HG03039 (cell line): ENCODE results near the gene NMNAT2.
"Not testable (repeated sequence)": the region's sequence is repeated elsewhere in the genome, so short reads cannot be mapped to it uniquely, and the experiment has no call there.

Source experiments
- ATAC-seq: cut with Tn5 transposase; IDR thresholded peaks from one replicate; pipeline ENCODE4 v1.9.1; 2021; ENCODE audit warnings: mild to moderate bottlenecking, moderate library complexity; ENCODE audit not compliant: unreplicated experiment

The NMNAT2 gene

DNA sequence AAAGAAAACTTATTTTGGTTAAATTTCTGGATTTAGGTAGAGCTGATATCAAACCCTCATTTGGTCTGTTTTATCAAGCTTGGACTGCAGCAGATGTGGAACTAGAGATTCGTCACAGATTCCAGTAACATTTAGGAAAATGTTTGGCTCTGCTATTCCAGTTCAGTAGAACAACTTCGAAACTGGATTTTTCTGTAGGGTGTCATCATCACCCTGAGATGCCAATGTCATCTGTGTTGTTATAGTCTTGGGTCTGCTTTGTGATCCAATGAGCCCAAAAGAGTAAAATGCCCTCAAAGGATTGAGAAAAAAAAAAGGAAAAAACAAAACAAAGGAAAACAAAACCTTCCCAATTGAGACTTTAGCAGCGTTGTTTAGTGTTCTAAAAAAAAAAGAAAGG lies 176.7 kb downstream of the NMNAT2 start:
- no peak for ATAC-seq

DNA sequence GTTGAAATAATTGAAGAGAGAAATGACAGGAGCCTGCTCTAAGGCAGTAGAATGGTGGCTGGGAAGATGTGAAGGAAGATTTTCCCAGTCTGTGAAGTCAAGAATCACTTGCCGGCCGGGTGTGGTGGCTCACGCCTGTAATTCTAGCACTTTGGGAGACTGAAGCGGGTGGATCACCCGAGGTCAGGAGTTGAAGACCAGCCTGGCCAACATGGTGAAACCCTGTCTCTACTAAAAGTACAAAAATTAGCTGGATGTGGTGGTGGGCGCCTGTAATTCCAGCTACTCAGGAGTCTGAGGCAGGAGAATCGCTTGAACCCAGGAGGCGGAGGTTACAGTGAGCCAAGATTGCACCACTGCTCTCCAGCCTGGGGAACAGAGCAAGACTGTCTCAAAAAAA lies 177.3 kb downstream of the NMNAT2 start:
- not testable (repeated sequence) for ATAC-seq

DNA sequence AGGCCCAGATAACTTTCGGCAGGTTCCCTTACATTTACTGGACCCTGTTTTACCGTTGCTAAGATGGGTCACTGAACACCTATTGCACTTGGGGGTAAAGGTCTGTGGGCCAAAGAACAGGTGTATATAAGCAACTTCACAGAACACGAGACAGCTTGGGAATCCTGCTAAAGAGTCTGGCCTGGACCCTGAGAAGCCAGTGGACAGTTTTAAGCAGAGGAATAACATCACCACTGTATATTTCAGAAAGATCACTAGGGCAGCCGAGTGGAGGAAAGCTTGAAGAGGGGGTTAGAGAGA lies 177.7 kb downstream of the NMNAT2 start:
- ATAC-seq = no peak

DNA sequence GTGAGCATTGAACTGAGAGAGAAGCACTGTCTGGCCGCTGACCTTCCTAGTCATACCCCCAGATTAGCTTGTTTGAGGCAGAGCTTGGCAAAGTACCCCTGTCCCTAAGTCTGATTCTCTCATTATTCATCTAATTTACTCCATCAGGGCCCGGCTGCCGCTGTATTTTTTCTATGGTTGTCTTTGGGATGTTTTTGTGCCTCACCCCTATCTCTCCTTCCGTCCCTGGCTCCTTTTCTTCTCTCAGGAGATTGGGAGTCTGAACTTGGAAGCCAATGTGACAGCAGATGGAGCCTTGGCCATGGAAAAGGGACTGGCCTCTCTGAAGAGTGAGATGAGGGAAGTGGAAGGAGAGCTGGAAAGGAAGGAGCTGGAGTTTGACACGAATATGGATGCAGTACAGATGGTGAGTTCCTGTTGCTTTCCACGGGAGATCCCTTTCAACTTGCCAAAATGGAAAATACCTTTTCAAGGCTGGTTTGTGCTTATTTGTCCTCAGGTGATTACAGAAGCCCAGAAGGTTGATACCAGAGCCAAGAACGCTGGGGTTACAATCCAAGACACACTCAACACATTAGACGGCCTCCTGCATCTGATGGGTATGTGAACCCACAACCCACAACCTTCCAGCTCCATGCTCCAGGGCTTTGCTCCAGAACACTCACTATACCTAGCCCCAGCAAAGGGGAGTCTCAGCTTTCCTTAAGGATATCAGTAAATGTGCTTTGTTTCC lies 178.2 kb downstream of the NMNAT2 start:
- no peak for ATAC-seq

DNA sequence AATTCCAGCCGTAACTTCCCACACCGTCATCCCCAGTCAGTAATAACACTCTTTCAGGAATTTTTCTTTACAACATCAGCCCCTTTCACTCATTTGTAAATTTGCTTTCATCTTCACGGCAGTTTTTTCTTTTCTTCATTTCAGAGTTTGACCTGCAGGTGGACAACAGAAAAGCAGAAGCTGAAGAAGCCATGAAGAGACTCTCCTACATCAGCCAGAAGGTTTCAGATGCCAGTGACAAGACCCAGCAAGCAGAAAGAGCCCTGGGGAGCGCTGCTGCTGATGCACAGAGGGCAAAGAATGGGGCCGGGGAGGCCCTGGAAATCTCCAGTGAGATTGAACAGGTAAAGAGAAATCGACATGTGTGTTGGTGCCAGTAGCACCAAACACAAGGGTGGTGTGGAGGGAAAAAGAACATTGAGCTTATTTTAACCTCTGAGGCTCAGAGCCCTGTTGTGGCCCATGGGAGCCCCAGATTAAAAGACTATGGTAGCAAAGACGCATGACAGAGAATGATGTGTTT lies 178.9 kb downstream of the NMNAT2 start:
- no peak for ATAC-seq

DNA sequence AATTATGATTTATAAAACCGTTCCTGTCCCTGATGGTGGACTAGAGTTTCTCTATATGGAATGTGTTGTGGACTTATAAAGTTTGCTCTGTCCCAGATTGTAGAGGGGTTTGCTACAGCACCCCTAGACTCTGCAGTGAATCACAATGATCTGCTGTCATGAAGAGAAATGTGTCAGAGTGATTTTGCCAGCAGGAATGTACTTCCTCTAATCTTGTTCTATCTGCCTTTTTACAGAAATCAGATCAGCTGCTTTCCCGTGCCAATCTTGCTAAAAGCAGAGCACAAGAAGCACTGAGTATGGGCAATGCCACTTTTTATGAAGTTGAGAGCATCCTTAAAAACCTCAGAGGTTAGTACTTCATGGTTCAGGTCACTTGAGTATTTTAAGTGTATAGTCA lies 180.1 kb downstream of the NMNAT2 start:
- ATAC-seq = no peak

DNA sequence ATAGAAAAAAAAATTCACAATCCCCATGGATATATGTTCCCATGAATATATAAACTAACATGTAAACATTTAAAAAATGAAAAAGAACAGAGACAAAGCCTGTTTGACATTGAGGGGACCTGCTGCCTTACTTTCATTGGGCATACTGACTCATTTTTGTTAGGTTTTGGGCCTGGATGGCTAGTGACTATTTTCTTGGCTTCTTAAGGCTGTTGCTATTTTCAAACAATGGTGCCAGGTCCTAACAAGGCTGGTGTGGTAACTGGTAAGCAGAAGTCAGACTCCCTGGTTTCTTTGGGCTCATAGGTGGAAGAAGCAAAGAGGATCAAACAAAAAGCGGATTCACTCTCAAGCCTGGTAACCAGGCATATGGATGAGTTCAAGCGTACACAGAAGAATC lies 181.1 kb downstream of the NMNAT2 start:
- ATAC-seq = no peak

DNA sequence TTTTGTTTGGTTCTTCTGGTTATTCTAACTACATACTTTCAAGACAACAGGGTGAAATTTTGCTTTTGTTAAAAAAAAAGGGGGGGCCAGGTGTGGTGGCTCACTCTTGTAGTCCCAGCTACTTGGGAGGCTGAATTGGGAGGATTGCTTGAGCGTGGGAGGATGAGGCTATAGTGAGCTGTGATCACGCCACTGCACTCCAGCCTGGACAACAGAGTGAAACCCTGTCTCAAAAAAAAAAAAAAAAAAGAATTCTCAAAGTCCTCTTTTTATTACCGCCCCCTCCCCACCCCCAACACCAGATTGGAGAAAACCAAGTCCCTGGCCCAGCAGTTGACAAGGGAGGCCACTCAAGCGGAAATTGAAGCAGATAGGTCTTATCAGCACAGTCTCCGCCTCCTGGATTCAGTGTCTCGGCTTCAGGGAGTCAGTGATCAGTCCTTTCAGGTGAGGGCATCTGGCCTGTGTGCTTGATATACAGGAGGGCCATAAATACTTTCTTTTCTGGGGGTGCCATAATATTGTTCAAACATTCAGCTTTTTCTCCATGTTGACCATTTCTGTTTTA lies 181.9 kb downstream of the NMNAT2 start:
- no peak for ATAC-seq

DNA sequence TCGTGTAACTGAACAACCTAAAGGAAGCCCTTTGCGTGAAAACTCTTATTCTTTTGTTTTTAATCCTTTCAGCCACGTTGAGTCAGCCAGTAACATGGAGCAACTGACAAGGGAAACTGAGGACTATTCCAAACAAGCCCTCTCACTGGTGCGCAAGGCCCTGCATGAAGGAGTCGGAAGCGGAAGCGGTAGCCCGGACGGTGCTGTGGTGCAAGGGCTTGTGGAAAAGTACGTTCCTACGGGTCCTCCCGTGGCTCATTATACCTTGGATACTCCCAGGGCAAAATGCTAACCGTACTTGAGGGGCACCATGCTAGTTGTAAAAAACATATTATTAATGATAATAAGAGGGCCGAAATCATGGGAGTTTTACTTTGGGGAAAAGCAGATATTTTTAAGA lies 182.7 kb downstream of the NMNAT2 start:
- ATAC-seq = no peak

DNA sequence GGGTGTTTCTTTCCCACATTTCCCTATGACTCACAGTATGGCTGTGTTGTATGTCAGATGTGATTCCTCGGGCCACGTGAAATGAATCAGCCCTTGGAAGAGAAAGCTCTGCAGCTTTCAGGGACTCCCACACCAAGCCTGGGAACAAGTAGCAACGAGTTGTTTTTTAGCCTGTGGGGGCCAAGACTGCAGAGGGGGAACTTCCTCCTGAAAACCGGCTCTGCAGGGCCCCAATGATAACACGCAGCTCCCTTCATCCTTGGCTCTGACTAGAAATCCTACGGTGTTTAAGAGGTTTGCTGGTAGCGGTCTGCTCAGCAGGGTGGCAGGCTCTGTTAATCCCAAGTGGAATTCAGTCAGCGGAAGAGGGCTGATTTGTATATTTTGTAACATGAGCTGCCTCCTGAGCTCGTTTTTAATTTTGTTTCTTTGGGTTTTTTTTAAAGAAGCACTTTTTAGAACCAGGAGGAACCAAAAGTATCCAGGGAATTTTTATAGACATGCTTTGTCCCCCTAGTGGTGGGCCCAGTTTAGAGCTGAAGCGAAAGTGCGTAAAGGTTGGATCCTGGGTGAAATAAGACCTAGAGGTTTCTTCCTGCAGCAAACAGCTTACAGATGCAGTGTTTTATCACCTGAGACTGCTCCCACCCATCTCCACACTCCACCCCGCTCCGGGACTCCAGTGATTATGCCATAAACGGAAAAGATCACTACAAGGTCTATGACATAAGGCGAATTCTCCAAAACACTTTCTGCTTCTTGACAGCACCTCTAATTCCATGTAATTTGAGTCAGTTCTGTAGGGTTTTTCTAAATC lies 183.3 kb downstream of the NMNAT2 start:
- no peak for ATAC-seq

DNA sequence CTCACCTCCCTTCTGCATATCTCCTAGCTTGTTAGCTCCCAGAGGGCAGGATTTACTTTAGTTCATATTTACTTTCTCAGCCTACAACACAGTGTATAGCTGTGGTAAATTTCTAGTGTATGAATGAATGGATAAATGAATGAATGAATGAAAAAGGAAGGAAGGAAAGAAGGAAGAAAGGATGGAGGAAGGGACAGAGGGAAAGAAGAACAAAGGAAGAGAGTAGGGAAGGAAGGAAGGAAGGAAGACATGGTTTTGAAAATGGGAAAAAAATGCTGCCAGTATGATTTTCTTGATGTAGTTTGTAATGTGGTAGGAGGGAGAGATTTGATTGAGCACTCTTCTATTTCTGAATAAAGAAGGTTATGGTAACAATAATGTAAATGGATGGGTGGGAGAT lies 185.1 kb downstream of the NMNAT2 start:
- no peak for ATAC-seq

DNA sequence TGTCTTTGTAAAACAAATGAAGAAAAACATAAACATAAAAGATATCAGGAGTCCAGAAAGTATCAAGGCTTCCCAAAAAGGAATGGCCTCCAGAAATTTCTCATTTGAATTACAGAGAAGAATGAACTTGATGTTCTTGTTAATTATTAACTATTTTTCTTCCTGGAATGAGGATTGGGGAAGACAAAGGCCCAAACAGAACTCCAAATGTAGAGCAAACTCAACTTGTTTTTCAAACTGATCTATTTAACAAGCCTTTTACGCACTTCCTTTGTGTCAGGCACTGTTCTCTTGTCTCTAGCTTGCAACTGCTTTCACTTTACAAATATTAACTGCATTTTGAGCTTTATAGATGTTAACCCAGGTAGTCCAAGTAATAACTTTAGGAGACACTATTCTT lies 186.6 kb downstream of the NMNAT2 start:
- ATAC-seq = no peak

DNA sequence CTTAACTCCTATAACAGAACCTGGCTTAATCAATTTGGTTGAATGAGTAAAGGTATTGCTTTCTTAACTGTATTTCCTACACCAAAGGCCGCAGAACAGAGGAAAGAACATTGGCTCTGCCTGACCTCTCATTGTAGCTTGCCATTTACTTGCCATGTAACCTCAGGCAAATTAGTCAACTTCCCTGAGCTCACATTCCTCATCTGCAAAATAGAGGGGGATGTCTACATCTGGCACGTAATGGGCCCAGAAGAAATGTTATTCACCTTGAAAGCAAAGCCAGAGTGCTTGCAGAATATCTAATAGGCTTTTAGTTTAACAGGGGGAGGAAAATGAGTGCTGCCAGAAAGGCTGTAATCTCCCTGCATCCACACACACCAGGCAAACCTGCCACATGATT lies 187.8 kb downstream of the NMNAT2 start:
- ATAC-seq = no peak

DNA sequence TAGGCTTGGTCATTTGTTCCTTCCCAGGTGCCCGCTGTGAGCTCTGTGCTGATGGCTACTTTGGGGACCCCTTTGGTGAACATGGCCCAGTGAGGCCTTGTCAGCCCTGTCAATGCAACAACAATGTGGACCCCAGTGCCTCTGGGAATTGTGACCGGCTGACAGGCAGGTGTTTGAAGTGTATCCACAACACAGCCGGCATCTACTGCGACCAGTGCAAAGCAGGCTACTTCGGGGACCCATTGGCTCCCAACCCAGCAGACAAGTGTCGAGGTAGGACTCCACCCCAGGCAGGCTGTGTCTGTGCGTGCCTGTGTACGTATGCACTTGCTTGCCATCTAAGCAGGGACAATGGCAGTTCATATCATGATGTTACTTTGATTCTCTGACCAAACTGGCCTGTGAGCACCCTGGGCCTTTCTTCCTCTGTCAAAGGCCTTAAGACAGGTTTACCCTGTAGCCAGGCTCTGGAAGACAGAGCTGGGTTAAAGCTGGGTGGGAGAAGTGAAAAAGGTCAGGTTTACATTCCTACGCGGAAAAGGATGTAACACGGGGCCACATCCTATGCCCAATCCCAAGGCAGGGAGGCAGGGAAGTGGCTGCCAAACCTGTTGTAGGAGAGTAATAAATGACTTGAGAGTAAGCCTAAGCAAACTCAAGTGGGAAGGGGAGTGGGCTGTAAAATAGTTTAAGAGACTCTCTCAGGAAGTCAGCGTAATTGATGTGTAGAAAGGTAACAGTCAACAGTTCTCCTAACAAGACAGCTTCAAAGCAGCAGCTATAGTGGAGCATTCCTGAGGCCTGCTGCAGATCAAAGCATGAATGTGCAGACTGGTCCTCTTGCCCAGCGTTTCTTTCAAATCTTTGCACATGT lies 189.6 kb downstream of the NMNAT2 start:
- no peak for ATAC-seq

DNA sequence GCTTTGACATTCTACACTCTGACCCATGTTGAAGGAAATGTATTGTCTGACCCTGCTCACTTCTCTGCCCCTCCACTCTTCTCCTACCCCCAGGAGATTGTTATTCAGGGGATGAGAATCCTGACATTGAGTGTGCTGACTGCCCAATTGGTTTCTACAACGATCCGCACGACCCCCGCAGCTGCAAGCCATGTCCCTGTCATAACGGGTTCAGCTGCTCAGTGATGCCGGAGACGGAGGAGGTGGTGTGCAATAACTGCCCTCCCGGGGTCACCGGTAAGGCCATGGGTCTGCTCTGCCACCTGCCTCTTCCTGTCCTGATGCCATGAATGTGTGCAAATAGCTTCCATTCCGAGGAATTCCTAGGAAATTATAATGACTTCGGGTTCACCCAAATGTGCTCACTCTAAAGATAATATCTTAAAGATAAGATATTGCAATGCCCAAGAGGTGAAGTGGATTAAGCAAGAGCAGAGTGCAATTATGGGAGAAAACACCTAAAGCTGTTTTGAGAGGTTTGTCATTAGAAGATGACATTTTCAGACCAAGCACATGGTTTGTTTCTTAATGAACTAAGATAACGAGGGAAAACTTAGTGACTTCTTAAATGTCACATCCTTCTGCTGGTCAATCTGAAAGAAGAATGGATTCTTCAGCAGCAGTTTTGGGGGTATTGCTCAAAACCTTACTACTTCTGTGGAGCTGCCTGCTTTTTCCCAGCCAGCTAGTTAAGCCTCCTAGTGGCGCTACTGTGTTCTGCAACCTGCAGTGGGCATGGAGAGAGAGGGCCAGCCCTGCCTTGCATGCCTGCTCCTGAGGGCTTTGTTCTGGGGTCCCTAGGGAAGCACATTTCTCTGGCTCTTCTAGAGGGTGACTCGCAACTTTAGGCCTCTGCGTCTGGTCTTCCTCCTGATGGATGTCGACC lies 190.5 kb downstream of the NMNAT2 start:
- no peak for ATAC-seq

DNA sequence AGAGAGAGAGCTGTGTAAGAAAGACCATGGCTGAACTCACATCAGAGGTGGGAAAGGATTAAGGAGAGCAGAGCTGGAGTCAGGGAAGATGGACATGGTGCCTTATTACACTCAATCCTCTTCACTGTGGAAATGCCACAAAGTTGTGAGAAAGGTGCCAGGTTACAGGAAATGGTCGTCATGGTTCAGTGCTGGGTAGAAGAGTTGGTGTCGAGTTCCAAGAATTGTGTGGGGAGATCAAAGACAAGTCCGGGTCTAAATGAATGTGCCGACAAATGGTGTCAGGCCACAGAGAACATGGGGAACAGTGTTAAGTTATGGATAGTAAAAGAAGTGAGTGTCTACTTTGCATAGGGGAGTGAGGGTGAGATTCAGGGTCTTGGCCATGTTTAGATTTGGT lies 191.2 kb downstream of the NMNAT2 start:
- ATAC-seq = no peak

DNA sequence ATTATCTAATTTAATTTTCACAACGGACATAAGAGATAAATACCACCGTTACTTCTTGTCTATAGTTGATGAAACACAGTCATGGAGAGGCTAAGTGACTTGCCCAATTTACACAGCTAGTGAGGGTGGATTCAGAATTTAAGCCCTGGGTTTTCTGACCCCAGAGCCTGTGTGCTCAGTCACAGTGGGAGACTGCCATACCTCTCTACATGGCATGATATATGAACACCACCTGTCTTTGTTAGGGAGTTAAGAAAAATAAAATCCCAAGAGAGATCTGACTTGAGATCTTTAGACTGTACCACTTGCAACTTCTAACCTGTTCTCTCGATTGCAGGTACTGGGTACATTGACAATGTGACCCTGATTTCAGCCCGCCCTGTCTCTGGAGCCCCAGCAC lies 191.8 kb downstream of the NMNAT2 start:
- no peak for ATAC-seq

DNA sequence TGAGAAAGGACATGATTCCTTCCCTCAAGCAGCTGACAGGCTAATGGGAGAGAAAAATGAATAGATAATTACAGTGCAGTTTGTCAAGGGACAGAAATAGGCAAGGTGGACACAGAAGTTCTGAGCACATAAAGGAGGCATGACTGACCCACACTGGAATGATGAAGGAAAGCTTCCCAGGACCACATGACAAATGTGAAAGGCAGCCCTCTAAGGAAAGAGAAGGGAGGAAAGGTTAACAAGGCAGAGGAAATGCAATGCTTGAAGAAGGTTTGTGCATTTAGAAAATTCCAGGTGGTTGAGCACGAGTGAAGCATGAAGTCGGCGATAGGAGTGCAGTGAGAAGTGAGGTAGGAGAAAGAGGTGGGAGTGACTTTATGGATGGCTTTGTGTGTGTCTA lies 194.7 kb downstream of the NMNAT2 start:
- ATAC-seq = no peak

DNA sequence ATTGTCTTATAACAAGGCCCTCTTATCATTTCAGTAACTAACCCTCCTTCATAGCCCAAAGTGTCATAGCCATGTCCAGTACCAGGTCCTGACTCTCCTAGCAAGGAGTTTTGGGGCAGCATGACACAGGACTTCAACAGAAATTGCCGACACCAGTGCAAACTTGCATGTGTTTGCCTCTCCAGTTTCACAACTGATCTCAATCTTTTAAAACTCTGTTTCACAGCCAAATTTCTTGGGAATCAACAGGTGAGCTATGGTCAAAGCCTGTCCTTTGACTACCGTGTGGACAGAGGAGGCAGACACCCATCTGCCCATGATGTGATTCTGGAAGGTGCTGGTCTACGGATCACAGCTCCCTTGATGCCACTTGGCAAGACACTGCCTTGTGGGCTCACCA lies 195.3 kb downstream of the NMNAT2 start:
- ATAC-seq = no peak

DNA sequence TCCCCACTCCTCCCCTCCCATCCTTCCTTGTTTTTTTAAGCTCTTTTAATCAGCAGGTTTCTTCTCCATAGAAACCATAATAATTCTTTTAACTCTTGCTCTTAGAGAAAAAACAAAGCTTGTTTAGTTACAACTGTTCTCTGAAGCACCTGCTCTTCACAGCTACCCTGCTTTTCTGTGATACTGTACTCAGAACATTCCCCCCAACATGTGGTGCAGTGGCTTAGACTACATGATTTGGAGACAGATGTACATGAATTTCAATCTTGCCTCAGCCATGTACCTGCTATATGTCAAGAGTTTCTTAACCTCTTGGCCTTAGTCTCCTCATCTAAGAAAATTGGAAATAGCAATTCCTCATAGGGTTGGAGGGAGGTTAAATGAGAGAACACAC lies 198.6 kb downstream of the NMNAT2 start:
- ATAC-seq = no peak
